Erythroblast (primary cell): ENCODE measurements around the gene TCAP.

Experiments used
- DNase-seq, 2 experiments: peaks; one replicate each; lab custom pipeline; 2025; lab: John Stamatoyannopoulos, UW
- GATA1 ChIP-seq: IDR thresholded peaks from 2 replicates; pipeline ENCODE4 v1.6.1; 2011; ENCODE audit warnings: low read depth, mild to moderate bottlenecking, control low read depth, low read length, moderate library complexity
- POLR2A ChIP-seq: IDR thresholded peaks from 2 replicates; pipeline ENCODE4 v1.6.1; 2011; ENCODE audit warnings: mild to moderate bottlenecking, low read length

TCAP gene

DNA sequence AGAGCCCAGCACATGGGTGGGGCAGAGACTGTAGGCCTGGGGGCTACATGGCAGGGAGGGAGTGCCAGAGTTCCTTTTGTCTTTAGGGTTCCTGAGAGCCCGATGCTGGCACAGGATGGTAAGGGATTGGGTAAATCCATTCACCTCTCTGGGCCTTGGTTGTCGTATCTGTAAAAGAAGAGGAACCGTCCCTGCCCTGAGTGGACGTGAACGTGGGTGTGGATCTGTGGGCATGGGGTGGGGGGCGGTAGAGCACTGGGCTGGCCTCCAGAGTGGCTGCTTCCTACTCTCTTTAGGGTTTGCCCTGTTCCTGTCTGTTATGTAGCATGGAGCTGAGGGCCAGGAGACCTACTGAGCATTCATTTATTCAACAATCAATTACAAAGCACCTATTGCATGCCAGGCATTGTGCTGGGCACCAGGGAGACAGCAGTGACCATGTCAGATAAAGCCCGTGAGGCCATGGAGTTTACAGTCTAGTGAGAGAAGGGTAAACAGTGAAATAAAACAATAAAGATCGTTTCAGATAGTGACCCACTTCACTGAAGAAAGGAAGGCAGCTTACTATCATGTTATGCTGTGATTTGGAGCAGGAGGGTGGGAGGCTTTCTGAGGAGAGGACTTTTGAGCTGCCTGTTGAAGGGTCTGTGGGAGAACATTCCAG is 13.1 kb upstream of the TCAP start:
- TF ChIP-seq GATA1 (no peak), POLR2A (no peak)
- no peak for DNase-seq

DNA sequence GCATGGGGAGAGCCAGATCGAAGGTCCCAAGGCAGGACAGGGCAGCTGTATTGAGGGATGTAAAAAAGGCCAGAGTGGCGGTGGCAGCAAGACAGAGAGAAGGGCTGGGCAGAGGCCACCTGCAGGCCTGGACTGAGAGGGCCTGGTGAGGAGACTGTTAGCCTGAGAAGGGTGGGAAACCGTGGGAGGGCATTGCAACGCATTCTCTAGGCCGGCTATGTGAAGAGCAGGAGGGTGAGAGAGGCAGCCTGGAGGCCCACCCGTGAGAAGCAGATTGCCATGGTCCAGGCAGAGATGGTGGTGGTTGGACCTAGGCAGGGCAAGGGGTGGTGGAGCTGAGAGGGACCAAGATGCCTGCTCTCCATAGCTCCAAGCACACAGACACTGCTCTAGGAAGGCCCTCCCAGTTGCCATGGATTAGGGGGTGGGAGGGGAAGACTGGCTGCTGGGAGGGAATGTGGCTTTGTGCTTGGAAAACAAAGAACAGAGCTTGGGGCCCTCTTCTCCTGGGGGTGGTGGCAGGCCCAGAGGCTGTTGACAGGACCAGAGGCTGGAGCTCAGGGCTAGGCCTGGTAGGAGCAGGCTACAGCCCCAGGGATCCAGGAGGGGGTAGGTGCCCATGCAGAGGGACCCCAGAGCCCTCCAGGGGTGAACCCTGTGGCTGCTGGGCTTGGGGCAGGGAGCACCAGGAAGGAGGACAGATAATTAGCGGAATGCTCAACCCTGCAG is 12.4 kb upstream of the TCAP start:
- TF ChIP-seq POLR2A, result no peak
- no peak for TF ChIP-seq GATA1
- no peak for DNase-seq

DNA sequence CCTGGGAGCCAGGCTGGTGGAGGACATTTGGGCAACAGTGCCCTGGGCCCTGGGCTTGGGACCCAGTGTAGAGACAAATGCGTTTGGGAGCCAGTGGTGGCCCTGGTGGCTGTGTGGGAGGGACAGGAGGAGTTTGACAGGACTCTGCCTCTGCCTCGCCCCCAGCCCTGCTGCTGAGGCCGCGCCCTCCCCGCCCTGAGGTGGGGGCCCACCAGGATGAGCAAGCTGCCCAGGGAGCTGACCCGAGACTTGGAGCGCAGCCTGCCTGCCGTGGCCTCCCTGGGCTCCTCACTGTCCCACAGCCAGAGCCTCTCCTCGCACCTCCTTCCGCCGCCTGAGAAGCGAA is 11.9 kb upstream of the TCAP start:
- DNase-seq, result peak in 1 of 2 experiments; percentile 37
- no peak for TF ChIP-seq GATA1

DNA sequence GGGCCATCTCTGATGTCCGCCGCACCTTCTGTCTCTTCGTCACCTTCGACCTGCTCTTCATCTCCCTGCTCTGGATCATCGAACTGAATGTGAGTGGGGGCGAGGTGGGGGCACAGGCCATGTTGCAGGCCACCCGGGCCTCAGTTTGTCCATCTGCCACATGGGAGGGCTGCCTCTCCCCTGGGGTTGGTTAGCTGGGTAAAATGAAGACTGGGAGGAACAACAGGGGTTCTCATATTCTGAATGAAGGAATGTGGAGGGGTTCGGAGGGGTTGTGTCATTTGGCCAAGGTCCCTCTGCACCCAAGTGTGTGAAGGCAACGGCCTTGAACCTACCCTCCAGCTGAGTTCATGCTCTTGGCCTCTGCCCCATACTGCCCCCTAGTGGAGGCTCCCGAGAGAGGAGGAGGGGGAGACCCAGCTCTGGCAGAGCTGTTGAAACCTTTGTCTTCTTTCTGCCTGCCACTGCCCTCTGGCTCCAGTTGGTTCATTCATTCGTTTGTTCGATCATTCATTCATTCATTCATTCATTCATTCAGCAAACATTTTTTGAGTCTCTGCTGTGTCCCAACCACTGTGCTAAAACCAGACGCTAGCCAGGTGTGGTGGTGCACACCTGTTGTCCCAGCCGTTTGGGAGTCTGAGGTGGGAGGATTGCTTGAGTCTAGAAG is 11.4 kb upstream of the TCAP start:
- peak; percentile 79 to 86 for DNase-seq
- TF ChIP-seq GATA1 (no peak), POLR2A (no peak)

DNA sequence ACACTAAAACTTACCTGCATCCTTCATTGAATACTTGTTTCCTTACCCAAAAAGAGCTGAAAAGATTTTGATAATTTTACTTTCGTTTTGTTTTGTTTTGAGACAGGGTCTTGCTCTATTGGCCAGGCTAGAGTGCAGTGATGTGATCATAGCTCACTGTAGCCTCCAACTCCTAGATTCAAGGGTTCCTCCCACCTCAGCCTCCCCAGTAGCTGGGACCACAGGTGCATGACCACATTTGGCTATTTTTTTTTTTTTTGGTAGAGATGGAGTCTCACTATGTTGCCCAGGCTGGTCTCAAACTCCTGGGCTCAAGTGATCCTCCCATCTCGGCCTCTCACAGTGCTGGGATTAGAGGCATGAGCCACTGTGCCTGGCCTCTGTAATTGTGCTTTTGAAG is 10.0 kb upstream of the TCAP start:
- TF ChIP-seq POLR2A (no peak), GATA1 (no peak)
- DNase-seq, result no peak

DNA sequence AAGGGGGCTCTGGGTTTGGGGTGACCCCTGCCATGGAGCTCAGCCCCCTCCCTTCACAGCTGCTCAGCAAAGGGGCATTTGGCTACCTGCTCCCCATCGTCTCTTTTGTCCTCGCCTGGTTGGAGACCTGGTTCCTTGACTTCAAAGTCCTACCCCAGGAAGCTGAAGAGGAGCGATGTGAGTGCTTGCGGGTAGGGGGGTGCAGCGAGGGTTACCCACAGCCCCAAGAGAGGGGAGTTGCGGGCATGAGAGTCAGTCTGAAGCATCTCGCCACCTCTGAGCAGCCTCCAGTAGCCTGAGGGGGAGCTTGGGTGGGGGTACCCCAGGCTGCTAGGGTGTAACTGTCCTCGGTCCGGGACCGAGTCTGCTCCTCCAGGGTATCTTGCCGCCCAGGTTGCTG is 6.8 kb upstream of the TCAP start:
- TF ChIP-seq GATA1 (no peak), POLR2A (no peak)
- DNase-seq, result no peak

DNA sequence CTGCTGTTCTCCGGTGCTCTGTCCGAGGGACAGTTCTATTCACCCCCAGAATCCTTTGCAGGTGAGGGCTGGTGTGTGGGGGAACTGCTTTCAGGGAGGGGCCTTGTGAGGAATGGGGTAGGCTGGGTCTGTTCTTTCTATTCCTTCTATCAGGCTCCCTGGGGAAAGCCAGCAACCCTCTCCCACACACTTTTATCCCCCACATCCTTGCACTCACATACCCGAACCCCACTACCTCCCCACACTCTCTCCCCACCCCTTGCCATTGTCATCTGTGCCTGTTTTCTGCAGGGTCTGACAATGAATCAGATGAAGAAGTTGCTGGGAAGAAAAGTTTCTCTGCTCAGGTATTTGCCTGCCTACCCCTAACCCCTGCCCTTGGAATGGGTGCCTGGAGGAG is 6.4 kb upstream of the TCAP start:
- no peak for TF ChIP-seq GATA1
- TF ChIP-seq POLR2A, result no peak
- DNase-seq, result no peak

DNA sequence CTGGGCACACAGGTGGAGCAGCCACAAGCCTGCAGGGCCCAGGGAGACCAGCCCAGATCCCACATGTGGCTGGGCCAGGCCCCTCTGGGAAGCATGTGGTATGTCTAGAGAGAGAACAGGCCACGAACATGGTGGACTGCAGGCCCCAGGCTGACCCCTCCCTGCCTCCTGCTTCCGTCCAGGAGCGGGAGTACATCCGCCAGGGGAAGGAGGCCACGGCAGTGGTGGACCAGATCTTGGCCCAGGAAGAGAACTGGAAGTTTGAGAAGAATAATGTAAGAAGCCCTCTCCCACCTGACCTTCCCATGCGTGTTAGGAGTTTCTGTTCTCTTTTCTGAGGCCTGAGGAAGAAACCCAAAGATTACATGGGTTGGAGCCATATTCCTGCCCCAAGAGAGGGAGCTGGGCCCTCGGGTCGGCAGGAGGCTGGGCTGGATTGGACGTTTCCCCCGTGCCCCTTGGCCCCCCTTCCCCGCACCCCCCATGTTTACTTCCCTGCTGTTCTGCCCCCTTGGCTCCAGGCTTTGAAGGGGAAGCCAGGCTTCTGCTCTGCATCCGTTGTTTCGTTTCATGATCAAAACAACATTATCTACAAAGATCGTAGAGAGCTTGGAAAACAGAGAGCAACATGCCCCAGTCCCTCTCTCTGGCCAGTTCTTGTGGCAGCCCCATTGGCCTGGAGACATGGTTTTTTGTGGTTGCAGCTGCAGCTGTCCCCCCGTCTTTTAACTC is 5.7 kb upstream of the TCAP start:
- TF ChIP-seq POLR2A (no peak), GATA1 (no peak)
- DNase-seq, result no peak

DNA sequence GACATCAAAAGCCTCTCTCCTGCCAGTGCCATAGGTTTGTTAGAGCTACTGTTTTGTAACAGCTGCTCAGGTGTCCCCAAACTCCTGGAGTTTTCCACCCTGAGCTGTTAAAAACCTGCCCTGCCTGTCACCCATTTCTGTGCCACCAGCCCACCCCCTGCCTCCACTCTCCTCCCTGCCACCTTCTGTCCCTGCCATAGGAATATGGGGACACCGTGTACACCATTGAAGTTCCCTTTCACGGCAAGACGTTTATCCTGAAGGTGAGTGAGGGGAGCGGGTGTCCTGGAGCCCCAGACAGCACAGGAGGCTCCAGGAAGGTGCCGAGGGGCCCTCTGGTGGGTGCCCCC is 5.2 kb upstream of the TCAP start:
- no peak for TF ChIP-seq POLR2A
- no peak for TF ChIP-seq GATA1
- no peak for DNase-seq

DNA sequence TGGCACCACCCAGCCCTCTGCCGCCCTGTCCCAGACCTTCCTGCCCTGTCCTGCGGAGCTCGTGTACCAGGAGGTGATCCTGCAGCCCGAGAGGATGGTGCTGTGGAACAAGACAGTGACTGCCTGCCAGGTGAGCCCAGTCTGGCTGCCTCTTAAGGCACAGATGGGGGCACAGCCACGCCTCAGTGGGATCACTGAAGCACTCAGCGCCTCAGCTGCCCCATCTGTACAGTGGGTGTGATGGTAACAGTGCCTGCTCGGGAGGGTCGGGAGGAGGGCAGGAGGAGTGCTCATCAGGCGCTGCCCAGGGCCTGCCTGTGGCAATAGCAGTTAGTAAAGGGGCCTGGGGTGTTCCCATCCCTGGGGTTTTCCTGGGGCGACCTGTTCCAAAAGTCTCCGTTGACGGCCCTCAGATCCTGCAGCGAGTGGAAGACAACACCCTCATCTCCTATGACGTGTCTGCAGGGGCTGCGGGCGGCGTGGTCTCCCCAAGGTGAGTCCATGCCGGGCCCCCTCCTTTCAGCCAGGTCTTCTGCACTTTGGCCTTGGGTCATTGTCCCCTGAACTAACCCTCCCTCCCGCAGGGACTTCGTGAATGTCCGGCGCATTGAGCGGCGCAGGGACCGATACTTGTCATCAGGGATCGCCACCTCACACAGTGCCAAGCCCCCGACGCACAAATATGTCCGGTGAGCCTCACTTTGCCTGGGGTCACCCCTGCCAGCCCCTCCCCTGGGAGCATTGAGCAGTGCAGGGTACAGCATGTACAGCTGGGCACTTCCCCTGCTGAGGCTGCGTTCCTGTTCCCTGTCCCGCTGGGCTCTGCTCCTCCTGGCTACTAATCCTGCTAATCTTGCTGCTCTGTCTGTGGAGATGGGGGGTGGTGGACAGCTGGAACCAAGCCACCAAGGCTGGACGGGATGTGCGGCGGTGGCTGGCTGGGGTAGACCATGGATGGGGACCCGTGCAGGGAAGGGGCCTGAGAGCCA is 4.5 kb upstream of the TCAP start:
- no peak for TF ChIP-seq GATA1
- TF ChIP-seq POLR2A, result no peak
- no peak for DNase-seq

DNA sequence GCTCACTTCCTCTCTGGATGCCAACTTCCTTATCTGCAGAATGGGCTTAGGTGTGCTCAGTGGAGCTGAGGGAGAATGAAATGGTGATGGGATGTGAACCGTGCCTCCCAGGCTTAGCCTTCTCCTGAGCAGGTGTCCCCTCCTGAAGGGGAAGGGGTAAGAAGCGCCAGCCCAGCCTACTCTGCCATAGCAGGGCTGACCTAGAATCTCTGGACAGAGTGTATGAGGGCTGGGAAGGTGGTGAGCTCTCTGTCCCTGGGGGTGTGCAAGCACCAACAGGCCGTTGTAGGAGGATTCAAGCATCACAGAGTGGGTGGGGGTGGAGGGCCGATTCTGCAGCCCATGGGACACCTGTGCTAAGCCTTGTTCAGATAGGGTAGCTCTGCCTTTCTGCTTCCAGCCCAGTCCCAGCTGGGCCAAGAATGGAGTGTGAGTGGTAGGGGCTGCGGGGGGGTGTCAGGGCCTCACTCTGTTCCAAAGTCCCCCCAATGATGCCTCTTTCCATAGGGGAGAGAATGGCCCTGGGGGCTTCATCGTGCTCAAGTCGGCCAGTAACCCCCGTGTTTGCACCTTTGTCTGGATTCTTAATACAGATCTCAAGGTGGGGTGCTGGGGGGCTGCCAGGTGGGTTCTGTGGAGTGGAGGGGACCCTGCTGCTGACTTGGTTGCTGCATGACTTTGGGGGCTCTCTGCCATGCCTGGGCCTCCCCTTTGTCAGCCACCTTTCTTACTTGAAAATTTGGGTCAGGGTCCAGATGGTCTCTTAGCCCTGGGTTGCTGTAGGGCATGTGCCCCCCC is 3.2 kb upstream of the TCAP start:
- TF ChIP-seq GATA1 (no peak), POLR2A (no peak)

More for the DNA sequence above, 3.2 kb upstream of the TCAP start:
- no peak for DNase-seq
